A673 (cell line): Measurements from ENCODE around the gene SCNM1.

Experiments used
- EZH2 ChIP-seq: fragments of 200-600 bp; sonication (generic); IDR thresholded peaks from 2 replicates; pipeline ENCODE4 v1.6.1; 2017; ENCODE audit warnings: borderline replicate concordance, low read depth, mild to moderate bottlenecking, mixed read lengths, antibody characterized with exemption, low read length; ENCODE audit not compliant: poor library complexity, severe bottlenecking
- TF ChIP-seq, protein P1 (sequence below): fragments of 300-800, 200-600 bp; sonication (generic); conservative IDR thresholded peaks from 2 replicates; pipeline ENCODE4 v1.5.1; 2017; ENCODE audit warnings: low read depth, mild to moderate bottlenecking, antibody characterized with exemption, low read length, moderate library complexity, mixed read lengths

DNA sequence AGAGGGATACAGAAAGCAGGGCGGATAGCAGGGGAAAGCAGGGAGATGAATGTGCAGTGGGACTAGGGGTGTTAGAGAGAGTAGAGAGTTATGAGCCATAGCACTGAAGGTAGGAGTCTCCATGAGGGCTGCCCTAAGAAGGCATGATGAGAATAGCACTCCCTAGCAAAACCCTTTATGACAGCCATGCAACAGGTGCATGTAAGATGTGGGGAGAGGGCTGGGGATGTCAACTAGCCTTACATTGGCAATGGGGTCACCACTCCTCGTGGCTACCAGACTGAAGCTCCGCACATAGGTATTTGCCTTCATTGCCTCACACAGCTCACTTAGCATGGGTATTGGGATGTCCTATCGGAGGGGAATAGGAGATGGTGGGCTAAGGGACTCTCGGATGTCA lies 5.2 kb downstream of the SCNM1 start:
- TF ChIP-seq, protein P1, sequence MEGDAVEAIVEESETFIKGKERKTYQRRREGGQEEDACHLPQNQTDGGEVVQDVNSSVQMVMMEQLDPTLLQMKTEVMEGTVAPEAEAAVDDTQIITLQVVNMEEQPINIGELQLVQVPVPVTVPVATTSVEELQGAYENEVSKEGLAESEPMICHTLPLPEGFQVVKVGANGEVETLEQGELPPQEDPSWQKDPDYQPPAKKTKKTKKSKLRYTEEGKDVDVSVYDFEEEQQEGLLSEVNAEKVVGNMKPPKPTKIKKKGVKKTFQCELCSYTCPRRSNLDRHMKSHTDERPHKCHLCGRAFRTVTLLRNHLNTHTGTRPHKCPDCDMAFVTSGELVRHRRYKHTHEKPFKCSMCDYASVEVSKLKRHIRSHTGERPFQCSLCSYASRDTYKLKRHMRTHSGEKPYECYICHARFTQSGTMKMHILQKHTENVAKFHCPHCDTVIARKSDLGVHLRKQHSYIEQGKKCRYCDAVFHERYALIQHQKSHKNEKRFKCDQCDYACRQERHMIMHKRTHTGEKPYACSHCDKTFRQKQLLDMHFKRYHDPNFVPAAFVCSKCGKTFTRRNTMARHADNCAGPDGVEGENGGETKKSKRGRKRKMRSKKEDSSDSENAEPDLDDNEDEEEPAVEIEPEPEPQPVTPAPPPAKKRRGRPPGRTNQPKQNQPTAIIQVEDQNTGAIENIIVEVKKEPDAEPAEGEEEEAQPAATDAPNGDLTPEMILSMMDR, result no peak
- TF ChIP-seq EZH2, result no peak
